ENCODE results near the gene DDX25. TPM values are rescaled to one million over a fixed set of nuclear protein-coding genes. Genes with fewer than 3 reads are reported as not detected.

DDX25 gene
- polyA plus RNA-seq, 3 donors from 2014 or later = not detected

GRCh38 chr11:125974284-125974683 lies 70.0 kb downstream of the DDX25 start:
- H3K27me3 Mint-ChIP-seq (ENCODE audit: low read depth in 3 of 3) = peaks cover 0 to 6% (median 4%) of the 10 kb centered on the region in 3 donors
- H3K4me1 Mint-ChIP-seq = no peaks in the 10 kb centered on the region
- H3K27ac Mint-ChIP-seq = no peak overlapping the region
- no peaks in the 10 kb centered on the region for H3K9me3 Mint-ChIP-seq
- H3K4me3 Mint-ChIP-seq = no peak overlapping the region
- no peaks in the 10 kb centered on the region for H3K36me3 Mint-ChIP-seq
- no peak for DNase-seq

GRCh38 chr11:125975634-125976033 lies 71.3 kb downstream of the DDX25 start:
- Mint-ChIP-seq H3K27me3 (ENCODE audit: low read depth in 3 of 3) (peaks cover 0 to 6% (median 0%) of the 10 kb centered on the region in 3 donors), H3K4me3 (no peak overlapping the region), H3K4me1 (no peaks in the 10 kb centered on the region), H3K9me3 (no peaks in the 10 kb centered on the region), H3K36me3 (no peaks in the 10 kb centered on the region), H3K27ac (no peak overlapping the region)
- no peak for DNase-seq

- Mint-ChIP-seq H3K27ac (no peak overlapping the region), H3K4me1 (no peaks in the 10 kb centered on the region), H3K4me3 (no peak overlapping the region), H3K27me3 (ENCODE audit: low read depth in 3 of 3) (peaks cover 0 to 6% (median 0%) of the 10 kb centered on the region in 3 donors), H3K9me3 (no peaks in the 10 kb centered on the region), H3K36me3 (no peaks in the 10 kb centered on the region)
- DNase-seq = no peak
These were observed 71.8 kb downstream of the DDX25 start for GRCh38 chr11:125976156-125976555.

- H3K36me3 Mint-ChIP-seq = no peaks in the 10 kb centered on the region
- no peaks in the 10 kb centered on the region for H3K9me3 Mint-ChIP-seq
- no peak for DNase-seq
- H3K4me1 Mint-ChIP-seq = no peaks in the 10 kb centered on the region
- H3K27ac Mint-ChIP-seq = no peak overlapping the region
- no peak overlapping the region for H3K4me3 Mint-ChIP-seq
- H3K27me3 Mint-ChIP-seq (ENCODE audit: low read depth in 3 of 3) = peaks cover 0 to 6% (median 0%) of the 10 kb centered on the region in 3 donors
These were observed 73.0 kb downstream of the DDX25 start for GRCh38 chr11:125977333-125977732.

GRCh38 chr11:125978181-125978716 lies 73.9 kb downstream of the DDX25 start:
- no peak for DNase-seq
- H3K4me3 Mint-ChIP-seq = no peak overlapping the region
- H3K4me1 Mint-ChIP-seq = no peaks in the 10 kb centered on the region
- no peak overlapping the region for H3K27ac Mint-ChIP-seq
- no peaks in the 10 kb centered on the region for H3K9me3 Mint-ChIP-seq
- H3K36me3 Mint-ChIP-seq = no peaks in the 10 kb centered on the region
- peaks cover 0 to 4% (median 3%) of the 10 kb centered on the region in 3 donors for H3K27me3 Mint-ChIP-seq (ENCODE audit: low read depth in 3 of 3)

Other genes with a start within 250 kb of the DDX25 start
- not detected for gene ACRV1, start 223.7 kb upstream of the DDX25 start, polyA plus RNA-seq
- not detected for gene PATE1, start 158.2 kb upstream of the DDX25 start, polyA plus RNA-seq
- gene PATE2, start 125.7 kb upstream of the DDX25 start, polyA plus RNA-seq = not detected
- gene PATE3, start 116.4 kb upstream of the DDX25 start, polyA plus RNA-seq = not detected
- not detected for gene PATE4, start 71.2 kb upstream of the DDX25 start, polyA plus RNA-seq
- 10 to 100 TPM in 1 of 3 donors, 1 to 10 TPM in 2; 6.2 to 11.5 (median 7.7) TPM for gene HYLS1, start 16.8 kb upstream of the DDX25 start, polyA plus RNA-seq
- 10 to 100 TPM in 2 of 3 donors, 1 to 10 TPM in 1; 5.5 to 17.3 (median 10.0) TPM for gene PUS3, start 1.3 kb upstream of the DDX25 start, polyA plus RNA-seq
- gene VSIG10L2, start 41.5 kb downstream of the DDX25 start, polyA plus RNA-seq = not detected
- not detected for gene CDON, start 158.4 kb downstream of the DDX25 start, polyA plus RNA-seq

All from immature natural killer cell (primary cell).